Measurements from ENCODE around the gene ZNF827. TPM values are rescaled to one million over a fixed set of nuclear protein-coding genes. Genes with fewer than 3 reads are reported as not detected.

Gene ZNF827
- total RNA-seq, 1 experiment from 2014 or later, result 10.8 TPM

DNA sequence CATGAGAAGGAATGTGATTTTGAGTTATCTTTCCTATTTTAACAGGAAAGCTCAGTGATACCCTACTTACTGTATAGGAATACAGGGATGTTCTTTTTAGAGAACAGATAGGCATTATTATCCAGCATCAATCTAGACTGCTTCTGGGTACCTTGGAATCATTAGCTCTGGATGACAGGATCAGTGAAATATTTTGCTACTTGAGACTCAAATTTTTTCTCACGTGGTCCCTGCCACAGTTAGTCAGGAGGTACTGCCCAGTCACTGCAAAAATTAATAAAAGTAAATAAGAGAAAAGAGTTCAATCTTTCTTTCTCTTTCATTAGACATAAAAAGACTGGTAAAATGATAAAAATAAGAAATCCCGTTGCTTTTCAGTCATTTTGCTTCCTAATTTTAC, 5.5 kb downstream of the ZNF827 start:
- no peak for DNase-seq (ENCODE audit: low spot score)

DNA sequence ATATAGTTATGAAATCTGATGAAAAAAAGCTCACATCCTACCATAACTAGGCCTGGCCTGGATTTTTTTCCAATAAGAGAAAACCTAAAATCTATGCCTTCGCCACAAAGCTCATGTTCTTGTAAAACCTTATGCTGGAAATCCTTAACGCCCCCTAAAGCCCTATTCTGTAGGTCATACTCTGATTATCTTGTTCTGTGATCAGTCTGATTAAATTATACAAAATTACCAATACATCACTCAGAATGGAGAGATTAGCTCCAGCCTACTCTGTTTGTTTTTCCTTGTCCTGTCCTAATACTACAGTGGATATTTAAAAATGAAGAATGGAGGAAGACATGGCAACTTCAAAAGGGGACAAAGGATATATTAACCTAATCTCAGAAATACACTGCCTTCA, 7.2 kb downstream of the ZNF827 start:
- no peak for DNase-seq (ENCODE audit: low spot score)

DNA sequence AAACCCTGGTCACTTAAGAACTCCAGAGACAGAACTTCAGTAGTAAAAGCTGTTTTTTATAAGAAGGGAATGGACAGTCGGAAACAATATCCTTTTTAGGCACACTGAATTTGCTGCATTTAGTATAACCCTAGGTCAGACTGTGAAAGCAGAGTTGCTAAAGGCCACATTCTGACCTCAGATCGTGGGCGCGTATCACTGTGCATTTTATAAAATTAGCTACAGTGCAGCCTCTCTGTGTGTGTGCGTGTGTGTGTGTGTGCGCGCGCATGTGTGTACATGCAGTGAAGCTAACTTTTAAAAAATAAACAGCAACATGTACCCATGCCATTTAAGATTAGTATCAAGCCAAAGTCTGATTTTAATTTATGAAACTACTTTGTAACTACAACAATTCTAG, 8.0 kb downstream of the ZNF827 start:
- no peak for DNase-seq (ENCODE audit: low spot score)

DNA sequence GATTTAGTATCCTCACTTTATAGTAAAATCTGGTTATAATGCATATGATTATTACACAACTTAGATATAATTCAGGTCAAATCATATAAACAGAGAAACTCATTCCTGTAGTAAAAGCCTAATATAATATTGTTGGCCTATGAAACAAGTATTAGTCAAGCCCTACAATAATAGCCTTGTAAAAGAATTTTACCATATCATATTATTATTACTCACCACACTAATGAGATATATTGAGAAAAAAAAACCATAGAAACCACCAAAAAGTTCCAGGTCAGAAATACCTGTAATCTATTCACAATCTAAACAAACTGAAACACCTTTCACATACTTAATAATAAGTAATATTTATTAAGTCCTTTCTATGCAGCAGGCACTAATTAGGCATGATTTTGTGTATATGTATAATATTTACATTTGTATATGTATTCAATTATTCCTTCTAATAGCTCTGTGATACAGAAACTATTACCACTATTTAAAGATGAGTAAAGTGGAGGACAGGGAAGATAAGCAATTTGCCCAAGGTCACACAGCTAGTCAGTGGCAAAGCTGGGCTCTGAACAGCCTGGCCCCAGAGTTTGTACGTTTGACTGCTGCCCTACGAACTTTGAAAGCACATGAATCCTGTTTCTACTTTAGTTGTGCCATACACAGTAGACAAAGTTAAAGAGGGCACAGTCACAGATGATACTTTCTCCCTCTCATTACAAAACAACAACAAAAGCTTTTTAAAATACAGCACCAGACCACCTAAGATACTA, 9.0 kb downstream of the ZNF827 start:
- no peak for DNase-seq (ENCODE audit: low spot score)

DNA sequence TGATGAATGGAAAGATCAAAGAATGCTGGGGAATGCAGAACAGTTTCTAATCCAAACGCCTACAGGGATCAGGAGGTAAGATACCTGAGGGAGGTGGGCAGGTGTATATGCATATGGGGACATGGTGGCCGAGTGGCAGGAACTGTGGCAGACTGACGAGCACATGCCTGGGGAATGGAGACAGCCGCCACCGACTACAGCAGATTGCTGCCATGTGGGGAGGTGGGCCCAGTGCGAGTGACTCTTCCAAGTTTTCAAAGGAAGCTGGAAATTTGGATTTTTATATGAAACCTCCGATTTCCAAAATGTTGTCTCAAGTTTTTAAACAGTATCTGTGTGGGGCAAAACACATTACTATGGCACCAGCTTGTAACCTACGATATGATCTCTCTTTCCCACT, 9.9 kb downstream of the ZNF827 start:
- DNase-seq (ENCODE audit: low spot score), result no peak

DNA sequence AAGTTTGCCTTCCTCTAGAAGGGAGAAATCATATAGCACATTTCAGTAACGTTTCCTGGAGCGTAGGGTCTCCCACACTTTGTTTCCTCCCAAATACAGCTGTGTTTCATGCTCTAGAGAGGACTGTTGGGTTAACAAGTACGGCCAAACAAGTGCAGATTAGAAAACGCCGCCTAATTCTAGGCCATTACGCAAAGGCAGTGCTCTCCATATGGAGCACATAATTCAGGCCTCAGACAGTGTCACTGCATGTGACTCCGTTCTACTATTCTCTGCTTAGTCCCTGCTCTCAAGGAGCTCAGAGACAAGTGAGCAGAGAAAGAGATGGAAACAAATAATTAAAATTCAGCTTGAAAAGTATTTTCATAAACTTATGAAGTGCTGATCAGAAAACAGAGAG, 11.6 kb downstream of the ZNF827 start:
- DNase-seq (ENCODE audit: low spot score), result no peak

DNA sequence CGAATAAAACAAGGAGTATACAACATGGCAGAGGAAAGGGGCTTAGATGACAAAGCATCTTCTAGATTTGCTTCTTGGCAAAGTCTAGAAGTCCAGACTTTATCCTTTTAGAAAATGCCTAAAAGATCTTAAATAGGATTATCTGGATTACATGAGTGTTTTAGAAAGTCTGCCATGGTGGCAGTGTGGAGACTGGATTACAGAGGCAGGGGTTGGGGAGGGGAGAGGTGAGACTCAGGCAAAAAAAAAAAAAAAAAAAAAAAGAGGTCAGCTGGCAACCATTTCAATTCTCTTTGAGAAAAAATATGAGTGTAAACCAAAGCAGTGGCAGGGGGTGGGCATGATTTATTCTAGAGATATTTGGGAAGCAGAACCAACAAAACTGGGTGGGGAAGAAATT, 17.4 kb downstream of the ZNF827 start:
- DNase-seq (ENCODE audit: low spot score), result no peak

DNA sequence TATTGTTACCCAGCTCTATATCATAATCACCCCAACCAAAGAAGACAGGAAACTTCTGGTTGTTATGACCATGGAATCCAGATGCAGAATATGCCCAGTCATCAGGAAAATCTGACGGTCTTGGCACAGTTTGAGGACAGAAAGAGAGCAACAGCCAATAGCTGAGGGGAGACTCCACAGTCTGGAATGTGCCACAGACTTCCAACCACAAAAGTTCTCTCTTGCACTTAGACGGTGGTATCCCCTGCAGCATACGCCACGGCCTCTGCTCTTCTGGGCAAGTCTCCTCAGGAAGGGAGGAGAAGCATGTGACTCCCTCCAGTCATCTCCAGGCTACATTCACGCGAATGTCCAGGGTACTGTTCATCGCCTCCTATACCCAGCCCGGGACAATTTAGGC, 18.4 kb downstream of the ZNF827 start:
- DNase-seq (ENCODE audit: low spot score), result peak; percentile 88

DNA sequence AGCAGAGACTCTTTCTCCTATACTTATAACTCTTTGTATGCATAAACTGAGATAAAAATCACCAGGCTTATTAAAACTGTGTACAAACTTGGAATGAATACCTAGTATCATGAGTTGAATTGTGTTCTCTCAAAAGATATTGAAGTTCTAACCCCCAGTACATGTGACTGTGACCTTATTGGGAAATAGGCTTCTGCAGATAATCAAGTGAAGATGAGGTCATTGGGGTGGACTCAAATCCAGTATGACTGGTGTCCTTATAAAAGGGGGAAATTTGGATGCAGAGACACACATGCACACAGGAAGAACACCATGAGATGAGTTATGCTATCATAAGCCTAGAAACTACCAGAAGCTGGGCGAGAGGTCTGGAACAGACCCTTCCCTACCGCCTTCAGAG, 26.2 kb downstream of the ZNF827 start:
- DNase-seq (ENCODE audit: low spot score), result no peak

DNA sequence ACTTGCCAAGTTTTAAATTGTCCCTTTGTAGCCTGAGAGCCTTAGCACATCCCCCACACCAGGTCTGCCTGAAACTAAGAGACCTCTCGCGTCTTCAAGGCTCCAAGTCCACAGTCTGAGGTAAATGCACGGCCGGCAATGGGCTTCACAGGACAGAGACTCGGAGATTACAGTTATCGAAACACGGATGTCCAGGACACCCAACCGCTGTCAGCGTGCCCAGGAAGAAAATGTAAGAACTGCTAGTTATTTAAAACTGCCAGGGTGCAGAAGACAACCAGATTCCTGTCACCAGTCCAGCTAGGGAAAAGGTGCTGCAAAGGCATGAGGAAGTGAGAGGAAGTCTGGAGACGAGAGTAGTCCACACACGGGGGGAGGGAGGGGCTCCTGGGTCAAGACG, 28.9 kb downstream of the ZNF827 start:
- no peak for DNase-seq (ENCODE audit: low spot score)

DNA sequence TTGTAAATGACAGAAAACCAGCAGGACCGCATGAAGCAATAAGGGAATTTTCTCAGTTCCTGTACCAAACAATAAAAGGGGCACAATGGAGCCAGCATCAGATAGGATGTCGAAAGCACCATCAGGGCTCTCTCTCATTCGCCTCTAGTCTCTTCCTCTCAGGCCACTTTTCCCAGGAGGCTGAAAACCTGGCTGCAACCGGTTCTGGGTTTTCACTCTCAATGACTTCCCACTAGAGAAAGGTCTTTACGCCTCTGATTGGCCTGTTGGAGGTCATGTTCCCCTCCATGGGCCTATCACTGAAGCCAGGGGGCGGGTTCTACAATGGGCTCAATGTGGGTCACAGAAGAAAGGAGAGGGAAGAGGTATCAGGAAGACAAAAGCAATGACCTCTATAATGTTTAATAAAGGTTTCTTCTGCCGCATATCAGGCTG, 29.3 kb downstream of the ZNF827 start:
- peak; percentile 9 for DNase-seq (ENCODE audit: low spot score)

DNA sequence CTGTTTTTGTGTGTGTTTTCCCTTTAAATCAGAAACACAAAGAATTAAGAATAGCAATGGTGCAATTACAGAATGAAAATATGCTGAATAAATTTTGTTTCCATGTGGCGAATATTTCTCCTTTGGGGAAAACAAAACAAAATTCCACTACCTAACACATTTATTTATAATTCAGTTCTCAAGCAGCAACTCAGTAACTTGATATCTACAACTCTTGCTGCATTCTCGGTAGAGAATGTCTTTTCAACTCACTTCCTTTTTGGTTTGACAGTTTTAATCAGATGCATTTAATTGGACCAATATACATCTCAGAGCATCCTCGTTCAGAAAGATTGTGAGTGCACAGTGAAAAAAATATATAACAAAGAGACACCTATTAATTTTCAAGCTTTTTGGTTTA, 30.8 kb downstream of the ZNF827 start:
- DNase-seq (ENCODE audit: low spot score), result no peak

DNA sequence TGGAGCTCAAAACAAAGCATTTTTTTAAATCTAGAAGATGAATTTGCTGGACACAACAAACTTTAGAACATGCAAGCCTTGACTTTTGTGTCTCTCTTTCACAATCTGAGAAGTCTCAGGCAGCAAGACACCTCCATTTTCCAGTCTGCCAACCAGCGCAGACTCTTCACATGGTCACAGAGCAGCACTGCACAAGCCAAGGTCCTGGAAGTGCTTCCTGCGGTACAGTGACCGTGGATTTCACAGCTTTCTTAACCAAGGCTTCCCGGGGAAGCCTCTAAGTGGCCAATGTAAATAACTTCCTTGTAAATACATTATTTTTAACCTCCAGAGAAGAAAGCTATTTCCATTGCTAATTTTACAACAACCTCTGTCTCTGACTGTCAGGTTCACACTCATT, 31.2 kb downstream of the ZNF827 start:
- DNase-seq (ENCODE audit: low spot score), result no peak

DNA sequence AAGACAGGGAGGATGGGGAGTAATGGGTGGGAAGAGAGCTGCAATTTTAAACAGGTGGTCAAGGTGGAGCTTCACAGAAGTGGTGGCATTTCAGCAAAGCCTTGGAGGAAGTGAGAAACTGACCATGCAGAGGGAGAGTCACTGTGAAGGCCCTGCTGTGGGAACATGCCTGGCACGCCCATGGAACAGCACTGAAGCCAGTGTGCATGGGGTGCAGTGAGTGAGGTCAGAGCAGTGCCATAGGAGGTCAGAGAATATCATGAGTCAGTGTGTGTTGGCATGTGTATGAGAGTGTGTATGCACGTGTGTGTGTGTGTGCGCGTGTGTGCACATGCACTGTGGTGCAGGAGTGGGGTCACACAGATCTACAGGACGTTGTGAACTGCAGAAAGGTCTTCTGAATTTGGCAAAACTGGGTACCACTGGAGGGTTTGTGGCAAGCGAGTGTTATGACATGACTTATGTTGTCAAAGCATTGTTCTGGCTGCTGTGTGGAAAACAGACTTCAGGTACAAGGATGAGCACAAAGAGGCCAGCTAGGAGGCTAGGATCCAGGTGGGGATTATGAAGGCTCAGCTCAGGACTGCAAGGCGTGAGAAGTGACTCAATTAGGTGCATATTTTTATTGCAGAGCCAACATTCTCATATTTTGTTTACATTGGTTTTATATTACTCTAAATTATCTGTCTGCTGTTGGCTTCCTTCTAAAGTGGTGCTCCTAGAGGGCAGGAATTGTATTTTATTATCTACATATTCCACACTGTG, 34.0 kb downstream of the ZNF827 start:
- no peak for DNase-seq (ENCODE audit: low spot score)

DNA sequence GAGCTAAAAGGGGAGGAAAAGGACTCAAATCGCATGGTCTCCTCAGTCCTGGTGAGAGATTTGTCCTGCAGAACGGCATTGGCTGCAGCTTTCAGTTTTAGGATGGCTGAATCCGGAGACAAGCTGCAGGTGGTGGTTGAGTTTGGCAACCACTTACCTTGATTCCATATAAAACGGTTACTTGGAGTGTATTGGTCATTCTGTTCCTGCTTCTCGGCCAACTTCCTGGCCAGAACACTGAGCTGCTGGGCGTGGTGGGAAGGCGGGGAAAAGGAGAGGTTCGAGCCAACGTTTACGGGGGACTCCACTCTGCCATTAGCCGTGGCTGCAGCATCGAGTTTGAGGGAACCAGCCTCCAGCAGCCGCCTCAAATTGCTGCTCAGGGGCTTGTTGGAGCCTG, 36.1 kb downstream of the ZNF827 start:
- no peak for DNase-seq (ENCODE audit: low spot score)

DNA sequence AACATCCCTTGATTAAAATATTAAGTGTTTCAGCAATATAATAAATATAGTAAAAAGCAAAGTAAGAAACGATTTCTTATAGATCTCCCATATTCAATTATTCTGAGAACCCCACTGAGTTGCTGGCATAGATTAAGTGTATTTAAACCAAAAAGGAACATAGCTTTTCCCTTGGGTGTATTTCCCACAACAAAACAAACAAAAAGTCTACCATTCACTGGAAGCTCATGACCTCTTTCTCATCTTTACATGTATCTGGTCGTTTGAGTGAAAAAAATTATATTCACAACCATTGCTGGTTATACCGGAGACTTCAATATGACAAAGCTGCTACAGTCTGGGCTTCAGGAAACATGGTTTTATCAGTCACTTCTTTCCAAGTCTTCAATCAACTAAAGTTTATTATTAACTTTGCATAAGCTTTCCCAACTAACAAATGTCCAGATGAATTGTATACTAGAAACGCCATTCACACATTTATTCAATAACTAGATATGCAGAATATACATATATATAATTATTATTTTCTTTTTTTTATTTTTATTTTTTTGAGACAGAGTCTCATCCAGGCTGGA, 38.6 kb downstream of the ZNF827 start:
- DNase-seq (ENCODE audit: low spot score), result no peak

DNA sequence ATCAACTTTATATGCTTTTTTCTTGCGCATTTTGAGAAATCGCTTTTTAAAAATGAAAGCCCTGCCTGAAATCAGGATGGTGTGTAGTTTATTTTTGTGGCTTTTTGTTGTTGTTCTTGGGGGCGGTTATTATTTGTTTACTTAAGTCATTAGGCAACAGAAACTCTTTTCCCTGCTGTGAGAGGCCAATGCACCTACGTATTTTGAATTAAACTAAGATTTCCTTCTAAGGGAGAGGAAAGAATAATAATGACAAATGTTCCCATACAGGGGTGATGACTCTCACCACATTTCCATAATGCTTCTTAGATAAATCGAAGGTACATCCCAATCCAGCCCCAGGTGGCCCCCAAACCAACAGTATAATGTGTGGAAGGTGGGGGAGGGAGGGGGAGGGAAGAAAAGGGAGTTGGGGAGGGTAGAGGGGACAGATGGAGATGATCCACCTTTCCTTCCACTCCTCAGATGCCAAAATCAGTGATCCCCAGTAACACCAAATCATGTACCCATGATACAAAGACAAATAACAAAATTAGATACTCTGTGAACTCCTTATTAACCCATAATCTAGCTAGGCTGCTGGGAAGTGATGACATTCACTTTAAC, 39.6 kb downstream of the ZNF827 start:
- no peak for DNase-seq (ENCODE audit: low spot score)

DNA sequence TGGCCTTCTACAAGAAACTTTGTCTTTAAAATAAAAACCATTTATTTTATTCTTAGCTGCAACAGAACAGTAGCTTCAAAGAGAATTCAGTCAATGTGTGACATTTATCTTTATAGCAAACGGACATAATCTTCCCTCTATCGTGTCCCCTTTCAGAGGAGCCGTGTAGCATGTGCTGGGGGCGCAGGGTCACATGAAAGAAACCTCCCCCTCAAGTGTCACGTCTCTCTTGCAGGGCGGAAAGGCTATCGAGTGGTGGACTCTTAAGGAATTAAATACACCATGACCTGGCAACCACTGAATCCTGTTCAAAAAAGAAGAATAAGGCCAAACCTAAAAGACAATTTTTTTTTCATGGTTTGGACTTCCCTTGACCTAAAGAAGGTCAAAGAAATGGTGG, 40.2 kb downstream of the ZNF827 start:
- no peak for DNase-seq (ENCODE audit: low spot score)

DNA sequence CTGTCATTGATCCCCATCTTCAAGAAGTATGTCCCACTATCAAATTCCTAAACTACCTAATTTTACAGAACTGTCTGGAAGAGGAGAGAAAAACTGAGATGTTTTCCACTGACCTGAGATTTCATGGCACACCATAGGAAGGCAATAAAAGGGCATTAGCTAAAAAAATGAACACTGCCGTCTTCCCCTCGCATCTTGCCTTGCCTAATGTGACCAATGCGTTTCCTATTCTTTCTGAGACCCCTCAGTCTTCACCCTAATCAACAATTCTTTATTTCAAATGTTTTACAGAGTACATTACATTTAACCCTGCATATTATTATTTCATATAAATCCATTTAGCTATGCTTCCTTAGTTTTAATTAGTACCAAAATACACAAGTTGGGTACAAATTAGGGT, 43.6 kb downstream of the ZNF827 start:
- DNase-seq (ENCODE audit: low spot score), result no peak

DNA sequence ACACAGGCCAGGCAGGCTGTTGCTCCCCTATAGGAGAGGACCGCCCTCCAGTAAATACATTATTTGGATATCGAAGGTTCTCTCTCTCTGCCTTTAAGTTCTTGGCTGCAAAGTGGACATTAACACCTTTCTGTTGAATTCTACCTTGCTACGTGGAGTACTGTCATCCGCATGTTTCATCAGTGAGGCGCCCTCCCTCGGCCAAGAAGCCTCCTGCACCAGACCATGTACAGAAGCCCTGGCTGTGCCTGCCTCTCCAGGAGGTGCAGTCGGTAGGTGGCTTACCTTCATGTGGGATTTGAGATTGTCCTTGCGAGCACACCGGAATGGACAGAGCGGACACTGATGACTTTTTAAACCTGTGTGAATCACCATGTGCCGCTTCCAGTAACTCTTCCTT, 46.7 kb downstream of the ZNF827 start:
- DNase-seq (ENCODE audit: low spot score), result no peak

DNA sequence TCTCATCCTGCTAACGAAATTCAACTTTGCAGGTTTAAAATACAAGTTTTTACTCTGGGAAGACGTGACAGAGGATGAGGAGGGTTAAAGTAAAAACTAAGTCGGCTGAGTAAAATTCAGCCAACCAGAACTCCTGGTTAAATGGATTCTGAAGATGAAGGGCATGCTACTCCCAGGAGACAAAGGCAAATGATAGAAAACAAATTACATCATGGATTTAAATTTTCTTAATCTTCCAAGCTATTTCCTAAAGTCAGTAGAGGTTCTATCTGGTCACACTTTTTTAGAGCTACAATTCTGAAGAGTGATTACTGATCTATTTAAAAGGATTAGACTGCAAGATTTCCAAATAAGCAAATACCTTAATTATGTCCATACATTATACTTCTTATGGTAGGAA, 47.9 kb downstream of the ZNF827 start:
- DNase-seq (ENCODE audit: low spot score), result no peak

DNA sequence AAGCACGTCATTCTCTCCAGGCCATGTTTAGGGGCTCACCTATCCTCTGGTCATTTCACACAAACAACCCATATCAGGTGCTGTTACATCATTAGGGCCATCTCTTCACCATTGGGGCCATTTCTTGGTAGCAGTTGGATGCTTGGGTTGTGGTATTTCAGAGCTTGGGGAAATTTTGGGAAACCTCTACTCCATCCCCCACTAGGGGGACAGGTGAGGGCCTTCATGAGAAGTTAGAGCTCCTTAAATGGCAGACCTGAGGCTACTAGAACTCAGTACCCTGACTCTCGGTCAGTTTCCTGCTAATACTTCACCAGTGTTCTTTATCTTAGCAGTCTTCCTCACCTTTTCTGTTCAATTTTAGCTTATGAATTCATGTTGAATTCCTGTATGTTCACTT, 50.2 kb downstream of the ZNF827 start:
- no peak for DNase-seq (ENCODE audit: low spot score)
